IMR-90 (cell line): ENCODE data around the gene DPP6. TPM values are rescaled to one million over a fixed set of nuclear protein-coding genes. Genes with fewer than 3 reads are reported as not detected.

Experiments
- ATAC-seq: fragments of 200-7000 bp; cut with Tn5 transposase; 2 replicates; pipeline ENCODE4 v1.9.1; 2020; ENCODE audit warnings: low read depth, mild to moderate bottlenecking, moderate library complexity
- BruUV-seq: library from RNA; stranded (reverse); fragments of 400-500 nt; replicated peaks from 2 replicates; lab custom pipeline; 2021; lab: Mats Ljungman, UMichigan
- CTCF ChIA-PET: fragments of 300-600 bp; formaldehyde crosslinking; extraction: SDS; loops from one replicate; lab custom pipeline; 2021; ENCODE audit warnings: antibody characterized with exemption; lab: Yijun Ruan, JAX
- POLR2A ChIA-PET: fragments of 300-600 bp; sonication (Branson Sonifier 250); formaldehyde crosslinking; loops from one replicate; lab custom pipeline; 2022; ENCODE audit warnings: antibody characterized with exemption; ENCODE audit not compliant: unreplicated experiment; lab: Charles Lee
- DNase-seq: peaks from one replicate; pipeline ENCODE4 v3.0.0; 2013
- H2AFZ ChIP-seq: replicated peaks from 2 replicates; pipeline ENCODE3; 2013; ENCODE audit warnings: low read length, mild to moderate bottlenecking; ENCODE audit not compliant: poor library complexity
- H2AK5ac ChIP-seq: 2 replicates; pipeline ENCODE4 v1.6.1; 2013; ENCODE audit warnings: low read depth, low read length, inconsistent platforms
- H2AK9ac ChIP-seq: replicated peaks from 2 replicates; pipeline ENCODE3; 2013; ENCODE audit warnings: mild to moderate bottlenecking, low read depth, low read length, moderate library complexity; ENCODE audit not compliant: poor library complexity
- H2BK120ac ChIP-seq: 2 replicates; pipeline ENCODE4 v1.6.1; 2013; ENCODE audit warnings: low read depth, low read length, inconsistent platforms
- H2BK15ac ChIP-seq: 3 replicates; pipeline ENCODE4 v1.6.1; 2013; ENCODE audit warnings: low read depth, low read length, inconsistent platforms
- H2BK20ac ChIP-seq: 2 replicates; pipeline ENCODE4 v1.6.1; 2013; ENCODE audit warnings: low read depth, mild to moderate bottlenecking, inconsistent platforms, low read length, moderate library complexity
- H2BK5ac ChIP-seq: 2 replicates; pipeline ENCODE4 v1.6.1; 2013; ENCODE audit warnings: mild to moderate bottlenecking, low read depth, low read length, inconsistent platforms; ENCODE audit not compliant: poor library complexity, severe bottlenecking
- H3K14ac ChIP-seq: replicated peaks from 2 replicates; pipeline ENCODE4 v1.6.1; 2013; ENCODE audit warnings: low read depth, low read length, inconsistent platforms
- H3K18ac ChIP-seq: 2 replicates; pipeline ENCODE4 v1.6.1; 2013; ENCODE audit warnings: low read depth, low read length, control low read depth
- H3K23ac ChIP-seq: 2 replicates; pipeline ENCODE4 v1.6.1; 2013; ENCODE audit warnings: low read depth, low read length, inconsistent platforms
- H3K27ac ChIP-seq: 2 replicates; pipeline ENCODE4 v1.5.1; 2013; ENCODE audit warnings: mild to moderate bottlenecking, control low read depth, low read length; ENCODE audit not compliant: insufficient read depth
- H3K27me3 ChIP-seq: 2 replicates; pipeline ENCODE4 v1.6.1; 2013; ENCODE audit warnings: low read length; ENCODE audit not compliant: control insufficient read depth, insufficient read depth
- H3K36me3 ChIP-seq: 2 replicates; pipeline ENCODE4 v1.6.1; 2013; ENCODE audit warnings: low read length, mixed read lengths; ENCODE audit not compliant: control insufficient read depth, insufficient read depth
- H3K4ac ChIP-seq: 2 replicates; pipeline ENCODE4 v1.6.1; 2013; ENCODE audit warnings: low read depth, low read length, inconsistent platforms
- H3K4me1 ChIP-seq: 2 replicates; pipeline ENCODE4 v1.6.1; 2013; ENCODE audit warnings: low read length, mixed read lengths; ENCODE audit not compliant: control insufficient read depth, insufficient read depth
- H3K4me2 ChIP-seq: 2 replicates; pipeline ENCODE4 v1.6.1; 2013; ENCODE audit warnings: low read depth, mild to moderate bottlenecking, control low read depth, low read length, moderate library complexity
- H3K4me3 ChIP-seq: 2 replicates; pipeline ENCODE4 v1.5.1; 2013; ENCODE audit warnings: low read depth, mild to moderate bottlenecking, control low read depth, low read length, moderate library complexity; ENCODE audit not compliant: insufficient read depth
- H3K56ac ChIP-seq: 2 replicates; pipeline ENCODE4 v1.6.1; 2013; ENCODE audit warnings: low read length, inconsistent platforms; ENCODE audit not compliant: insufficient read depth; ENCODE audit errors: extremely low read depth
- H3K79me1 ChIP-seq, 2 experiments: 2 replicates each; pipeline ENCODE4 v1.6.1; 2013; ENCODE audit warnings: low read length in 2 of 2, inconsistent platforms in 1 of 2, low read depth in 1 of 2
- H3K9ac ChIP-seq: 2 replicates; pipeline ENCODE4 v1.6.1; 2013; ENCODE audit warnings: low read depth, low read length, control low read depth
- H3K9me1 ChIP-seq: 2 replicates; pipeline ENCODE4 v1.6.1; 2013; ENCODE audit warnings: low read length, inconsistent platforms; ENCODE audit not compliant: insufficient read depth
- H3K9me3 ChIP-seq: 2 replicates; pipeline ENCODE4 v1.6.1; 2013; ENCODE audit warnings: low read length; ENCODE audit not compliant: control insufficient read depth, insufficient read depth
- H4K20me1 ChIP-seq: 2 replicates; pipeline ENCODE4 v1.6.1; 2013; ENCODE audit warnings: low read length, inconsistent platforms; ENCODE audit not compliant: insufficient read depth
- H4K5ac ChIP-seq: 2 replicates; pipeline ENCODE4 v1.6.1; 2013; ENCODE audit warnings: mild to moderate bottlenecking, low read depth, low read length, control low read depth
- H4K8ac ChIP-seq, 2 experiments: 2 replicates each; pipeline ENCODE4 v1.6.1; 2013; ENCODE audit warnings: low read depth in 2 of 2, low read length in 2 of 2, control low read depth in 1 of 2, inconsistent platforms in 1 of 2
- H4K91ac ChIP-seq: 2 replicates; pipeline ENCODE4 v1.6.1; 2013; ENCODE audit warnings: low read depth, low read length, inconsistent platforms; ENCODE audit not compliant: insufficient read depth
- MXI1 ChIP-seq: IDR thresholded peaks from 2 replicates; pipeline ENCODE4 v1.6.1; 2012; ENCODE audit warnings: low read depth, mild to moderate bottlenecking, low read length, moderate library complexity, borderline replicate concordance
- SMC3 ChIP-seq: fragments of 150-350 bp; IDR thresholded peaks from 2 replicates; pipeline ENCODE4 v1.6.1; 2016; ENCODE audit warnings: low read depth, mild to moderate bottlenecking, antibody characterized with exemption, low read length, moderate library complexity
- WGBS, 2 experiments: methylation state at CpG; one replicate each; pipeline versions ENCODE4 v1.1.5 to v1.1.7; 2013; ENCODE audit warnings: missing lambda C conversion rate in 2 of 2; ENCODE audit not compliant: insufficient read length in 1 of 2; ENCODE audit errors: extremely low coverage in 2 of 2; 5-methylcytosine and 5-hydroxymethylcytosine counted together
- dilution Hi-C: fragments of 300-500 bp; cut with HindIII; formaldehyde crosslinking; loops from one replicate; pipeline ENCODE4 v1.14.3; 2018; ENCODE audit warnings: low sequenced_read_pairs; ENCODE audit not compliant: unreplicated experiment
- in situ Hi-C: fragments of 300-500 bp; cut with MboI; formaldehyde crosslinking; loops from 3 replicates; pipeline ENCODE4 v1.14.3; 2019; ENCODE audit warnings: low sequenced_read_pairs, inconsistent platforms, mixed read lengths
- intact Hi-C: fragments of 100-400 bp; cut with micrococcal nuclease; formaldehyde crosslinking; loops from 2 replicates; pipeline ENCODE4 v1.10.0; 2022
- polyA plus RNA-seq, 3 experiments: library from polyadenylated mRNA; depleted of rRNA; stranded (reverse); fragments of >200 nt; gene quantifications; 2 replicates each; pipeline ENCODE4 v1.2.3, GENCODE V29; 2012; ENCODE audit warnings: low replicate concordance in 1 of 3
- total RNA-seq: library from RNA; depleted of rRNA; stranded (reverse); fragments of >200 nt; gene quantifications from 2 replicates; pipeline ENCODE4 v1.2.3, GENCODE V29; 2012

Gene DPP6
- total and polyA plus RNA-seq, 2 of the 4 experiments (the other 2 are of a cell fraction) = not detected

DNA sequence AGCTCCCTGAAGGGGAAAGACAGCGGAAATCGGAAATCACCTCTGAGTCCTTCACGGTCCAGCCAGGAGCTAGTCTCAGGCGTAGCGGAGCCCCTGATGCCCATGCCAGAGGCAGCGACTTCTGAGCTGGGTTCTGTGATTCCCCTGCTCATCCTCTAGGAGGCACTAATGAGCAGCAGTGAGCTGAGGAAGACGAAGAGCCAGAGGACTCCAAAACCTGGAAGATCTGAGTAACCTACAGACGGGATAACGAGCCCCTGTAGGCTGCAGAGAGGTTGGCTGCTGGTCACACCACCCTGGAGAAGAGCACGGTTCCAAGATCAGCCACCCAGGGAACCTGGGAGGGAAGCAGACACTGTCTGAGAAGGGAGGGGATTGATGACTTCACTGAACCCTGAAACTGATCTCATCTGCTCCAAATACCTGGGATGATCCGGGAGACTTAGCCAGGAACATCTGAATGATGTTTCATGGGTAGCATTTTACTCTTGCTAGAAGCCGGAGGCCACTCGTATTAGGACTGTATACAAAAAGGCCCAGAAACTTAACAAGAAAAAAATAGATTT is 646.6 kb downstream of the DPP6 start:
- Histone ChIP-seq H2BK120ac (no peak overlapping the region), H4K20me1 (no peaks in the 10 kb centered on the region), H4K5ac (no peak overlapping the region), H2AK9ac (no peak overlapping the region), H3K27ac (no peak overlapping the region), H2AK5ac (no peak overlapping the region), H3K4me2 (no peak overlapping the region), H3K36me3 (no peaks in the 10 kb centered on the region), H2BK5ac (no peak overlapping the region), H4K8ac (no peak overlapping the region), H3K4me3 (no peak overlapping the region), H2BK15ac (no peak overlapping the region), H3K9me1 (no peaks in the 10 kb centered on the region), H4K91ac (no peak overlapping the region), H2AFZ (no peak overlapping the region), H3K56ac (no peak overlapping the region), H3K27me3 (no peaks in the 10 kb centered on the region), H3K23ac (no peak overlapping the region), H3K14ac (no peak overlapping the region), H3K4me1 (no peaks in the 10 kb centered on the region), H3K79me1 (no peaks in the 10 kb centered on the region), H3K4ac (no peak overlapping the region), H2BK20ac (no peak overlapping the region), H3K18ac (no peak overlapping the region), H3K9ac (no peak overlapping the region), H3K9me3 (peaks cover 48% of the 10 kb centered on the region)
- WGBS, 2 experiments = 36% methylated on average over 3 of the region's 13 CpGs; no CpG with 5 or more reads in 1 of the 2 experiments
- BruUV-seq = no TSS peak
- DNase-seq (no peak), ATAC-seq (no peak)
- TF ChIP-seq MXI1 (no peak), SMC3 (no peak)
- in situ Hi-C loops = no loop called here
- POLR2A ChIA-PET = no interaction called here
- dilution Hi-C loops = no loop called here
- CTCF ChIA-PET = no interaction called here
- intact Hi-C loops = no loop called here
